Measurements from ENCODE around the gene SBF2.

DNA sequence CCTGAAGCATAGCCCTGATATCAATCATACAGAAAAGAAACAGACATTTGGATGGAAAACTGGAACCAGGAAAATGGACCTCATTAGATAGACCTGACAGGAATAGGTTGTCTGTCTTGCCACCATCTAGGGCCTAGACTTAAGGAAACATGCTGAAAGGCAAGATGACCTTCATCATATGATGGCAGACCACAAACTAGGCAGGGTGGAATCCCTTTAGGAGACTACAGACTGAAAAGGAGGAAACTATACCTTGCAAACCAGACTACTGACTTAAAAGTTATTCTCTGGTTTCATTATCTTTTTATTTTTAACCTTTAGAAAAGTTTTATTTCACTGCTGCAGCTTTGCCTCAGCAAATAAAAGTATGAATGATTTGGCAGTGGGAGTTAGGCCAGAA is 20.3 kb downstream of the SBF2 start:
- TF ChIP-seq POLR2A (IDR thresholded peaks at IDR 0.05; ENCODE audit: low read depth, low read length): no peak
- no peak for TF ChIP-seq POLR2AphosphoS5 (IDR thresholded peaks at IDR 0.05; ENCODE audit: low read depth, low read length)
- no peak for TF ChIP-seq TAF1 (IDR thresholded peaks at IDR 0.05; ENCODE audit: borderline replicate concordance, low read depth, low read length)

Measured in GM12892 (cell line).